AG04450 (cell line): ENCODE measurements around the gene MRLN. TPM values are rescaled to one million over a fixed set of nuclear protein-coding genes. Genes with fewer than 3 reads are reported as not detected.
"Not testable (repeated sequence)": the region's sequence is repeated elsewhere in the genome, so short reads cannot be mapped to it uniquely, and the experiment has no call there.

Source experiments
- CTCF ChIA-PET: fragments of 300-600, 350-600 bp; formaldehyde crosslinking; extraction: SDS; loops from one replicate; lab custom pipeline; 2022; ENCODE audit warnings: antibody characterized with exemption, inconsistent platforms; lab: Charles Lee
- POLR2A ChIA-PET: fragments of 350-600 bp; formaldehyde crosslinking; extraction: SDS; loops from one replicate; lab custom pipeline; 2021; ENCODE audit warnings: antibody characterized with exemption, inconsistent platforms; lab: Yijun Ruan, JAX
- DNase-seq: peaks from one replicate; pipeline ENCODE4 v3.0.0-alpha.2; 2011; ENCODE audit warnings: low read depth, low spot score
- H3K27ac ChIP-seq: one replicate; pipeline ENCODE4 v1.5.1; 2012; ENCODE audit warnings: low read depth, low read length, control low read depth
- H3K27me3 ChIP-seq: one replicate; pipeline ENCODE4 v1.6.0; 2012; ENCODE audit warnings: low read length; ENCODE audit not compliant: control insufficient read depth, insufficient read depth
- H3K4me3 ChIP-seq: 2 replicates; pipeline ENCODE4 v1.5.1; 2011; ENCODE audit warnings: mild to moderate bottlenecking, low read depth, low read length, control low read depth
- H3K9me3 ChIP-seq: 2 replicates; pipeline ENCODE4 v1.5.1; 2012; ENCODE audit warnings: low read length; ENCODE audit not compliant: control insufficient read depth, insufficient read depth
- CTCF ChIP-seq: IDR thresholded peaks from 2 replicates; pipeline ENCODE4 v1.5.1; 2011; ENCODE audit warnings: low read depth, low read length, control low read depth, inconsistent platforms
- polyA plus RNA-seq: library from polyadenylated mRNA; depleted of rRNA; stranded (reverse); fragments of >200 nt; gene quantifications from 2 replicates; pipeline ENCODE4 v1.2.3, GENCODE V29; 2011

MRLN gene
- polyA plus RNA-seq, 1 experiment: not detected

DNA sequence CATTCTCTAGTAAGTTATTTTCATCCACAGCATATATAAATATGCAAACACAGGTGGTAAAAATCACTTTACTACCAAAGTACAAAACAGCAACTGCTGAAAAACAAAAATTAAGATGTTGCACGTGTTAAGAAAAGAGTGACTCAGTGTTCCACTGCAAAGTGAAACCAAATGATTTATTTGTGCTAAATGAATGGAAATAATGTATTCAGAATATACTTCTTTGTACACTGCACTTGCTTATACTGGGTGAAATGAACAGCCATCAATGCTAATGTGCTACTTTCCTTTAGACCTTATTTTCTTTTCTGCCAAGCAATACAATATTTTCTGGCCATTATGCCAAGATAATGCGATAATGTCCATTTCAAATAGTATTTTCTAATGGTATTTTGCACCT lies 38.3 kb upstream of the MRLN start:
- Histone ChIP-seq H3K9me3 (no peaks in the 10 kb centered on the region), H3K4me3 (no peak overlapping the region), H3K27me3 (no peaks in the 10 kb centered on the region), H3K27ac (no peak overlapping the region)
- ChIA-PET CTCF (no interaction called here), POLR2A (no interaction called here)
- no peak for DNase-seq
- no peak for TF ChIP-seq CTCF

DNA sequence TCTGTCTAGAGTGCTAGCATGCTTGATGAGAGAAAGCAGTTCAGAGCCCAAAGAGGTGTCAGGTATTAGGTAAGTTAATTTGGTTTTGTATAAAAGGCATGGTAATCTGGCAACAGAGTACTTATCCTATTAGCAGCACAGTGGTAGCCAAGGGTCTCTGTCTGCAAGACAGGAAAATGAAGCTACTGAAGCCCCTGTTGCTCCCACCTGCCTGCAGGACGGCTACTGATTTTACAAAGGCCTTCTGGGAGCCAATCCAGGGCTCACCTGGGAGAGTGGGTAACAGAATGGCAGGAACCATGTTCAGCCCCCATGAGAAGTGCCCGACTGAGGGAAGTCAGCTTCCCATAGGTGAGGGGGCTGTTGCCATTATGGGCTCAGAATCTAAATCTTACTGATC lies 36.8 kb upstream of the MRLN start:
- POLR2A ChIA-PET, H3K4me3 ChIP-seq, H3K9me3 ChIP-seq, DNase-seq, H3K27me3 ChIP-seq, H3K27ac ChIP-seq: not testable (repeated sequence)
- CTCF ChIA-PET: interaction anchor here (1.9 kb wide), 1 partner anchor 41 kb away, joined by 4 read pairs; no protein-coding TSS in a partner anchor

DNA sequence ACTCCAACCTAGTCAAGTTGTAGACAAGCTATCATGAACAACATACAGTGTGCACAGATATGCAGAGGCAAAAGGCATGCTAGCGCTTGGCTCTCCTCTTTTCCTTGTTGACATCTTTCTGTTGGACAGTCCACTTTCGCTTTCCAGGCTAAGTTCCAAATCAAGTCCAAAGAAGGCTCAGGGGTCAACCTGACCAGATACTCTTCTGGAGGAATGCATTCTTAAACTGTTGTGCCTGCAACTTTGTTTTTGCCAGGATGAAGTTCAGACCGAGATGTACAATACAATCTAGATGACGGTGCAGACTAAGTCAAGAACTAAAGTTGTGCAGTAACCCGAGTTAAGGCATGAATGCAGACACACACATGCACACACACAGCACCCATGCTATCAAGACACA lies 35.7 kb upstream of the MRLN start:
- CTCF ChIA-PET, DNase-seq, POLR2A ChIA-PET, H3K27ac ChIP-seq, H3K4me3 ChIP-seq, H3K27me3 ChIP-seq, H3K9me3 ChIP-seq: not testable (repeated sequence)

- H3K9me3 ChIP-seq: not testable (repeated sequence)
These were observed 33.8 kb upstream of the MRLN start for GRCh38 chr10:59787032-59787431.

DNA sequence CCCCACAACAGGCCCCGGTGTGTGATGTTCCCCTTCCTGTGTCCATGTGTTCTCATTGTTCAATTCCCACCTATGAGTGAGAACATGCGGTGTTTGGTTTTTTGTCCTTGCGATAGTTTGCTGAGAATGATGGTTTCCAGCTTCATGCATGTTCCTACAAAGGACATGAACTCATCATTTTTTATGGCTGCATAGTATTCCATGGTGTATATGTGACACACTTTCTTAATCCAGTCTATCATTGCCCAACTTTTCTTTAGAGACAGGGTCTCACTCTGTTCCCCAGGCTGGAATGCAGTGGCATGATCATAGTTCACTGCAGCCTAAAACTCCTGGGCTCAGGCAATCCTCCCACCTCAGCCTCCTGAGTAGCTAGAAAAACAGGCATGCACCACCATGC lies 32.2 kb upstream of the MRLN start:
- H3K4me3 ChIP-seq, H3K27ac ChIP-seq, CTCF ChIA-PET, H3K27me3 ChIP-seq, DNase-seq, POLR2A ChIA-PET, H3K9me3 ChIP-seq: not testable (repeated sequence)

More at GRCh38 chr10:59787032-59787431, 33.8 kb upstream of the MRLN start:
- CTCF ChIA-PET, H3K27me3 ChIP-seq, DNase-seq, POLR2A ChIA-PET, H3K4me3 ChIP-seq, H3K27ac ChIP-seq: not testable (repeated sequence)

DNA sequence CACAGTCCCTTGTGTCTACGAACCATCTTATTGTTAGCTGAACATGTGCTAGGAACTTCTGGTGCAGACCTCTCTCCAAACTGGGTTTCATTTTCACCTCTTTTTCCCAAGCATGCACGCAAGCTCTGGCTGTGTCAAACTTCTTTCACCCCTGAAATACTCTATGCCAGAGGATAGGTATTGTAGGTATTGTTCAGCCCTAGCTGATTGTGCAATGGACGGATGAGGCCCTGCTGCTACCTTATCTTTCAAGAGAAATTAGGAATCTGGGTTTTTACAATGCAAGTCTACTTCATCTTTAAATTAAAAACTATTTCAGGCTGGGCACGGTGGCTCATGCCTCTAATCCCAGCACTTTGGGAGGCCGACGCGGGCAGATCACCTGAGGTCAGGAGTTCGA lies 28.3 kb upstream of the MRLN start:
- no peak for TF ChIP-seq CTCF
- no peak for DNase-seq
- Histone ChIP-seq H3K4me3 (no peak overlapping the region), H3K27me3 (no peaks in the 10 kb centered on the region), H3K27ac (no peak overlapping the region), H3K9me3 (no peaks in the 10 kb centered on the region)
- POLR2A ChIA-PET: no interaction called here
- CTCF ChIA-PET: no interaction called here

DNA sequence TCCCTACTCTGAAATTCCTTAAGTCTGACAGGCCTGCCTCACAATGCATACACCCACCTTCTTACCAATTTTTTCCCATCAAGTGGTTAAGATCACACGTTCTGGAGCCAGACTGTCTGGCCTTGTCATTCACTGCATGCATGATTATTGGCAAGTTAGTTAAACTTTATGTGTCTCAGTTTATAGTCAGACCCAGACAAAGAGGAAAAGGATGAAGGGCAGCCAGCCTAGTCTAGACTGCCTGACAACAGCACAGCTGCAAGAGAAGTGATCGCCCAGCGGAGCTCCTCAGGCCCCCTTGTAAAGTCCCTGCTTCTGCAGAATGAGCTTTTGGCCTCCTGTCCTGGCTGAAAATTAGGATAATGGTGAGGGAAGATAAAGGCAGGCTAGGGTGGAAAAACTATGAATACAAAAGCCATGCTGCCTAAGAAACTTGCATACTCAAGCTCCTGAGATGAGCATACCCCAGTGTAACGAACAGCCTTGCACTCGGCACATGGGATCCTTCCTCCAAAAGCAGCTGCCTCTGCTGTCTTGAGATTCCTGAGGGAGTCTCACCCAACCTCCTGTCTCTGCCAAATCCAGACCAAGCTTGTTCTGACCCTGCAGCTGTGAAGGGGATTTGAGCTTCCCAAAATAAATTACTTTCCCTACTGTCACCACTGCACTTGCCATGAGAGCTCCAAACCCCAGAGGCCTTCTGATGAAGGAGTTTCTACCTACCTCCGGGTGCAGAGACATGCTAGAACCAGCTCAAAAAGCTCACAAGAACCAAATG lies 26.7 kb upstream of the MRLN start:
- Histone ChIP-seq H3K27me3 (no peaks in the 10 kb centered on the region), H3K4me3 (no peak overlapping the region), H3K9me3 (no peaks in the 10 kb centered on the region), H3K27ac (no peak overlapping the region)
- ChIA-PET POLR2A (no interaction called here), CTCF (interaction anchor here (1.1 kb wide), 1 partner anchor 127 kb away, joined by 4 read pairs; no protein-coding TSS in a partner anchor)
- no peak for DNase-seq
- TF ChIP-seq CTCF: no peak
